Measurements from ENCODE around the gene CNNM3.

GRCh38 chr2:96870626-96871255, 54.7 kb downstream of the CNNM3 start:
- TF ChIP-seq CTCF (IDR thresholded peaks at IDR 0.05) (no peak), ZFX (IDR thresholded peaks at IDR 0.05; ENCODE audit: borderline replicate concordance) (no peak)
